ENCODE data around the gene MTFR2.

Gene MTFR2

GRCh38 chr6:136186363-136186762 lies 63.7 kb downstream of the MTFR2 start:
- DNase-seq (ENCODE audit: insufficient read length, low spot score), result no peak
- FAIRE-seq, result no peak
- no peak for TF ChIP-seq POLR2A (IDR thresholded peaks at IDR 0.05; ENCODE audit: low read depth, low read length)

DNA sequence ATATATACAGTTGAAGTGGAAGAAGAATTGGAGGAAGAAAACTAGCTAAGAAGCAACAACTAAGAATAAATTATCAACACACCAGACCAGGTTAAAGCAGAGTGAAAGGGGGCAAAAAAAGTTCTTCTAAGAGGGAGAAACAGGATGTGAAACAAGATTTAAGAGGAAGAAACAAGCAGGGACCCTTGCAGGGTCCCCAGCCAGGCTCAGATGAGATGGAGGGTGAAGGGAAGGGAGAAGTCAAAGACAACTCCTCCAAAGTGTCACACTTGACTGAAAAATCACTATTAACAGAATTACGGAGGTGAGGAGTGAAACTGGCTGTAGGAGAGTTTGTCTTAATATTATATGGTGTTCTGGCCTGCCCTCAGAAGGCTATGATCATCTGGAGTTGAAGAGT lies 65.4 kb downstream of the MTFR2 start:
- TF ChIP-seq POLR2A (IDR thresholded peaks at IDR 0.05; ENCODE audit: low read depth, low read length), result no peak
- DNase-seq (ENCODE audit: insufficient read length, low spot score) (no peak), FAIRE-seq (no peak)

DNA sequence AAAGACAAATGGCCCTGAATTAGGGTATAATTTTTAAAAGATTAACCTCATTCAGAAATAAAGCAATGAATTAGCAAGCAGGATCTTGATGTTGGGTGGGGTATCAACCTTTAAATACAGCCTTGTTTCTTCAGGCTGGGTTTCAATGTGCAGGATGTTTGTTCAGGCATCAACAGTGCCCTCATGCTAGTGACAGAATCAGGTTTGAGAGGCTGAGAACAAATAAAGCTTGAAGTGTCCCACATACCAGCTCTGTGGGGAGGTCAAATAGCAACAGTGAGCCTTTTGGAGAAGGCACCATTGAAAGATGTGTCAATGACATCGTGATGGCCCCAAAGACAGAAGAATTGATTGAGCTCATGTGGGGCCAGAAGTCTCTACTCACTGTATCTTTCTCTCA lies 68.2 kb downstream of the MTFR2 start:
- DNase-seq (ENCODE audit: insufficient read length, low spot score), result no peak
- no peak for TF ChIP-seq POLR2A (IDR thresholded peaks at IDR 0.05; ENCODE audit: low read depth, low read length)
- FAIRE-seq, result no peak

DNA sequence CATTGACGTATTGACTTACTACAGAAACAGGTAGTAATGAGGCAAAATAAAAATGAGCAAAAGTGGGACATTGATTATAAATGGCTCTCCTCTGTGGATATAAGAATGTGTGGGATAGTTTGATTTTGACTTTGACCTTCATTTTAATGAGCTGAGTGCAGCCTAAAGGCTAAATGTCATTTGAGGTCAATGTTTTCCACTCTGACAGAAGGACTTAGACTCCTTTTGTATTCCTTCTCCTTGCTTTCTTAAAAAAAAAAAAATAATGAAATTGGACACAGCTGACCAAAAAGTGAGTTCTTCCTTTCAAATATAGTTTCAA lies 68.6 kb downstream of the MTFR2 start:
- DNase-seq (ENCODE audit: insufficient read length, low spot score), result no peak
- no peak for TF ChIP-seq POLR2A (IDR thresholded peaks at IDR 0.05; ENCODE audit: low read depth, low read length)
- no peak for FAIRE-seq
